Activated CD4-positive, alpha-beta T cell treated with anti-CD3 and anti-CD28 coated beads for 36 hours (primary cell): ENCODE data around the gene RBM3. TPM values are rescaled to one million over a fixed set of nuclear protein-coding genes. Genes with fewer than 3 reads are reported as not detected.
"Not testable (repeated sequence)": the region's sequence is repeated elsewhere in the genome, so short reads cannot be mapped to it uniquely, and the experiment has no call there.

ENCODE experiments used
- ATAC-seq: fragments of 200-7000 bp; cut with Tn5 transposase; one replicate; pipeline ENCODE4 v1.10.0; 2021; ENCODE audit warnings: mild to moderate bottlenecking, moderate library complexity
- CTCF ChIA-PET: fragments of 350-600 bp; sonication (Branson Sonifier 250); formaldehyde crosslinking; loops from one replicate; lab custom pipeline; 2021; ENCODE audit warnings: antibody characterized with exemption; lab: Charles Lee
- POLR2A ChIA-PET: fragments of 350-600 bp; sonication (Branson Sonifier 250); formaldehyde crosslinking; loops from one replicate; lab custom pipeline; 2021; ENCODE audit warnings: antibody characterized with exemption, inconsistent platforms; lab: Charles Lee
- DNase-seq: peaks from one replicate; pipeline ENCODE4 v3.0.0-alpha.2; 2020
- H3K27ac Mint-ChIP-seq: one replicate; pipeline ENCODE4 v1.8.0; 2021; ENCODE audit warnings: mixed read lengths
- H3K27me3 Mint-ChIP-seq: one replicate; pipeline ENCODE4 v1.8.0; 2021; ENCODE audit warnings: mixed read lengths
- H3K36me3 Mint-ChIP-seq: one replicate; pipeline ENCODE4 v1.8.0; 2021; ENCODE audit warnings: low read depth, mixed read lengths
- H3K4me1 Mint-ChIP-seq: one replicate; pipeline ENCODE4 v1.8.0; 2021; ENCODE audit warnings: mixed read lengths
- H3K4me3 Mint-ChIP-seq: one replicate; pipeline ENCODE4 v1.8.0; 2021; ENCODE audit warnings: mild to moderate bottlenecking, moderate library complexity, mixed read lengths
- H3K9me3 Mint-ChIP-seq: one replicate; pipeline ENCODE4 v1.8.0; 2021; ENCODE audit warnings: low read depth, mixed read lengths
- intact Hi-C, 2 experiments: fragments of 100-400 bp; cut with DNase I in 1 of 2; cut with micrococcal nuclease in 1 of 2; formaldehyde crosslinking; loops; one replicate each; pipeline versions ENCODE4 v1.14.2 to v1.15.1; 2022 to 2024; cut with DNase I, micrococcal nuclease
- total RNA-seq, 2 experiments: library from RNA; stranded (reverse); gene quantifications; one replicate each; pipeline ENCODE4 v1.2.3, GENCODE V29; 2021

The RBM3 gene
- 100 to 1,000 TPM; 164 to 202 TPM for total RNA-seq

DNA sequence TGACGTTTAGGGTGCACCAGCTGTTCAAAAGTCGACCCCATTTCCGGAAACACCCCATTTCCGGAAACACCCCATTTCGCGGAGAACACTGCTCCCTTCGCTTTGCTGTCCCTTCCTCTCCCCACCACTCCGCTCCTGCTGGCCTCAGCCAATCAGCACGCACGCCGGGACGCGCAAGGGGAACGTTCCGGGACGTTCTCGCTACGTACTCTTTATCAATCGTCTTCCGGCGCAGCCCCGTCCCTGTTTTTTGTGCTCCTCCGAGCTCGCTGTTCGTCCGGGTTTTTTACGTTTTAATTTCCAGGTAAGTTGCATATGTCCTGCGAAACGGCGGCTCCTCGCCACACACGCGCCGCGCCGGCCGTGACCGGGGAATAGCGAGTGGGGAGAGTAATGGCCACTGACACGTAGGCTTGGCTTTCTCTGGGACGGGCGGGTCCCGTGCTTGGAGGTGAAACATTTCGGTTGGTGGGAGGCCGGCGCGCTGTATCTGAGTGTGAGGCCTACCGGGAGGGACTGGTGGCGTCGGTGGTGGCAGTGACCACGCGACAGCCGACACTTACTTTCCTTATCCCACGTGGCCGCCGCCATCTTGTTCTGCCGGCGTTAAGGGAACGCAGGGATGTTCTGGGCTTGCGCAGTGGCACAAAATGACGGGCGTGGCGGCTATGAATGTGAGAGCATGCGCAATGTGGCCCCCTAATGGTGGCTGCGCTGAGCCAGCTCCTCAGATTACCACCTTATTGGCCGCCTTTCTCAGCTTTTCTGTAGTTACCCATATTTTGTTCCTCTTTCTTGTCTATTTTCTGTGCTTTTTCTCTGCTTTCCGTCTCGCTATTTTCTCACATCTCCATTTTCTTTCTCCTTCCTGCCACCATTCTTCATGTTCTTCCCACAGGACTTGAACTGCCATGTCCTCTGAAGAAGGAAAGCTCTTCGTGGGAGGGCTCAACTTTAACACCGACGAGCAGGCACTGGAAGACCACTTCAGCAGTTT lies at the start of gene RBM3:
TSS of gene RBM3 (plus strand) at position 215 of the 997 bp plus-strand sequence. CDS start at position 912, 697 bp downstream.
- intact Hi-C loops, result loop anchor here (1.0 to 10.0 kb wide), 15 partner anchors 23 to 695 kb away; partner anchors contain the start of genes EBP (in 2 of the 2), FTSJ1 (in 2 of the 2), TBC1D25 (in 2 of the 2) and WDR13 (in 2 of the 2)
- Mint-ChIP-seq H3K4me1 (peaks cover 25% of the 10 kb centered on the region), H3K9me3 (no peaks in the 10 kb centered on the region), H3K4me3 (peak within 1 kb of the TSS; percentile 99), H3K27ac (peak within 1 kb of the TSS; percentile 100), H3K36me3 (peaks cover 39% of the 10 kb centered on the region), H3K27me3 (no peaks in the 10 kb centered on the region)
- POLR2A ChIA-PET, result interaction anchor here (0.6 to 2.3 kb wide), 5 partner anchors 16 to 323 kb away, joined by 3 to 16 read pairs (median 3); partner anchors contain the start of genes PQBP1, TBC1D25 and TIMM17B
- CTCF ChIA-PET, result interaction anchor here (0.6 to 1.7 kb wide), 2 partner anchors 35 to 915 kb away, joined by 3 to 8 read pairs; partner anchors contain the start of genes TBC1D25 and UXT
- peak; percentile 95 for DNase-seq
- ATAC-seq, result peak; percentile 91

DNA sequence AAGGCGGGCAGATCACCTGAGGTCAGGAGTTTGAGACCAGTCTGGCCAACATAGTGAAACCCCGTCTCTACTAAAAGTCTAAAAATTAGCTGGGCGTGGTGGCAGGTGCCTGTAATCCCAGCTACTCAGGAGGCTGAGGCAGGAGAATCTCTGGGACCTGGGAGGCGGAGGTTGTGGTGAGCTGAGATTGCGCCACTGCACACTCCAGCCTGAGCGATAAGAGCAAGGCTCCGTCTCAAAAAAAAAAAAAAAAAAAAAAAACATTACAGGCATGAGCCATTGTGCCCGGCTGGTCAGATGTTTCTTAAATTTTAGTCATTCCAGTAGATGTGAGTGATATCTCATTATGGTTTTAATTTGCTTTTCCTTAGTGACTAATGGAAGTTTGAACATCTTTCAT lies 48.4 kb upstream of the RBM3 start:
- H3K9me3 Mint-ChIP-seq, DNase-seq, CTCF ChIA-PET, H3K4me1 Mint-ChIP-seq, H3K4me3 Mint-ChIP-seq, H3K27me3 Mint-ChIP-seq, intact Hi-C loops, H3K27ac Mint-ChIP-seq, ATAC-seq: not testable (repeated sequence)
- peaks cover 30% of the 10 kb centered on the region for H3K36me3 Mint-ChIP-seq
- POLR2A ChIA-PET, result interaction anchor here (0.6 kb wide), 1 partner anchor 14 kb away, joined by 4 read pairs; the partner anchor contains the start of gene TBC1D25

GRCh38 chrX:48530736-48531135 lies 43.5 kb upstream of the RBM3 start:
- DNase-seq, result no peak
- ATAC-seq, result no peak
- peaks cover 23% of the 10 kb centered on the region for H3K36me3 Mint-ChIP-seq
- POLR2A ChIA-PET, result no interaction called here
- no peak overlapping the region for H3K4me3 Mint-ChIP-seq
- CTCF ChIA-PET, result interaction anchor here (1.1 kb wide), 1 partner anchor 9 kb away, joined by 3 read pairs; no protein-coding TSS in a partner anchor
- H3K4me1 Mint-ChIP-seq, result peaks cover 8% of the 10 kb centered on the region
- no peaks in the 10 kb centered on the region for H3K27me3 Mint-ChIP-seq
- H3K27ac Mint-ChIP-seq, result no peak overlapping the region
- intact Hi-C loops, result no loop called here
- no peaks in the 10 kb centered on the region for H3K9me3 Mint-ChIP-seq

- Mint-ChIP-seq H3K27me3 (no peaks in the 10 kb centered on the region), H3K9me3 (no peaks in the 10 kb centered on the region), H3K4me1 (peaks cover 8% of the 10 kb centered on the region), H3K36me3 (peaks cover 17% of the 10 kb centered on the region), H3K27ac (peak overlapping the region; percentile 84), H3K4me3 (no peak overlapping the region)
- intact Hi-C loops, result no loop called here
- CTCF ChIA-PET, result interaction anchor here (0.6 to 1.1 kb wide), 2 partner anchors 8 to 442 kb away, joined by 3 read pairs; no protein-coding TSS in a partner anchor
- DNase-seq (no peak), ATAC-seq (peak; percentile 85)
- POLR2A ChIA-PET, result interaction anchor here (0.6 kb wide), 1 partner anchor 47 kb away, joined by 7 read pairs; no protein-coding TSS in a partner anchor
Measured at GRCh38 chrX:48531358-48531959, 42.8 kb upstream of the RBM3 start.

- H3K27ac Mint-ChIP-seq, result peak overlapping the region; percentile 84
- H3K27me3 Mint-ChIP-seq, result no peaks in the 10 kb centered on the region
- peaks cover 8% of the 10 kb centered on the region for H3K4me1 Mint-ChIP-seq
- peaks cover 11% of the 10 kb centered on the region for H3K36me3 Mint-ChIP-seq
- ChIA-PET POLR2A (interaction anchor here (0.6 kb wide), 1 partner anchor 46 kb away, joined by 7 read pairs; no protein-coding TSS in a partner anchor), CTCF (no interaction called here)
- ATAC-seq (no peak), DNase-seq (no peak)
- intact Hi-C loops, result no loop called here
- no peak overlapping the region for H3K4me3 Mint-ChIP-seq
- no peaks in the 10 kb centered on the region for H3K9me3 Mint-ChIP-seq
Measured at GRCh38 chrX:48532161-48532560, 42.1 kb upstream of the RBM3 start.

DNA sequence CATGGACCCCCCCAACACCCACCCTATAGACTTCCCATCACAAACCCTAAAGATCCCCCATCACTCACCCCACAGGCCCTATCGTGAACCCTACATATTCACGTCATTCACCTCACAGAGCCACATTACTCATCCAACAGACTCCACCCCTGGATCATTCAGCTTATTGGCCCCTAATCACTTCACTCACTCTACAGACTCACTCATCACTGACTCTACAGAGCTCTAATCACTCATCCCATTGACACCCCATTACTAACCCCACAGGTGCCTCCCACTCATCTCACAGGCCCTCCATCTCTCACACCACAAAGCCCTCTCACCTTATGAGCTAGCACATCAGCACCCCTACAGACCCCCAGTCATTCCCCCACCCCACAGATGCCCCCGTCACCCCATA lies 41.1 kb upstream of the RBM3 start:
- Mint-ChIP-seq H3K27me3 (no peaks in the 10 kb centered on the region), H3K4me3 (no peak overlapping the region), H3K36me3 (peaks cover 9% of the 10 kb centered on the region), H3K4me1 (peaks cover 8% of the 10 kb centered on the region), H3K9me3 (no peaks in the 10 kb centered on the region), H3K27ac (no peak overlapping the region)
- intact Hi-C loops, result no loop called here
- CTCF ChIA-PET, result no interaction called here
- no peak for DNase-seq
- POLR2A ChIA-PET, result interaction anchor here (0.5 kb wide), 1 partner anchor 44 kb away, joined by 3 read pairs; no protein-coding TSS in a partner anchor
- peak; percentile 31 for ATAC-seq

- no peaks in the 10 kb centered on the region for H3K27me3 Mint-ChIP-seq
- peaks cover 15% of the 10 kb centered on the region for H3K4me1 Mint-ChIP-seq
- H3K4me3 Mint-ChIP-seq, result peak overlapping the region; percentile 87
- POLR2A ChIA-PET, result interaction anchor here (0.6 to 1.8 kb wide), 5 partner anchors 17 to 40 kb away, joined by 3 to 16 read pairs (median 5); partner anchors contain the start of genes EBP and RBM3
- no peak for ATAC-seq
- H3K36me3 Mint-ChIP-seq, result peaks cover 14% of the 10 kb centered on the region
- intact Hi-C loops, result loop anchor here (1.0 to 5.0 kb wide), 9 partner anchors 17 to 978 kb away; partner anchors contain the start of genes EBP (in 2 of the 2), FTSJ1 (in 2 of the 2), RBM3 (in 2 of the 2) and ARAF (in 1 of the 2)
- CTCF ChIA-PET, result interaction anchor here (0.6 to 1.9 kb wide), 7 partner anchors 22 to 364 kb away, joined by 3 to 8 read pairs (median 3); partner anchors contain the start of gene RBM3
- H3K9me3 Mint-ChIP-seq, result no peaks in the 10 kb centered on the region
- no peak overlapping the region for H3K27ac Mint-ChIP-seq
- no peak for DNase-seq
Measured at GRCh38 chrX:48538641-48539344, 35.5 kb upstream of the RBM3 start.

DNA sequence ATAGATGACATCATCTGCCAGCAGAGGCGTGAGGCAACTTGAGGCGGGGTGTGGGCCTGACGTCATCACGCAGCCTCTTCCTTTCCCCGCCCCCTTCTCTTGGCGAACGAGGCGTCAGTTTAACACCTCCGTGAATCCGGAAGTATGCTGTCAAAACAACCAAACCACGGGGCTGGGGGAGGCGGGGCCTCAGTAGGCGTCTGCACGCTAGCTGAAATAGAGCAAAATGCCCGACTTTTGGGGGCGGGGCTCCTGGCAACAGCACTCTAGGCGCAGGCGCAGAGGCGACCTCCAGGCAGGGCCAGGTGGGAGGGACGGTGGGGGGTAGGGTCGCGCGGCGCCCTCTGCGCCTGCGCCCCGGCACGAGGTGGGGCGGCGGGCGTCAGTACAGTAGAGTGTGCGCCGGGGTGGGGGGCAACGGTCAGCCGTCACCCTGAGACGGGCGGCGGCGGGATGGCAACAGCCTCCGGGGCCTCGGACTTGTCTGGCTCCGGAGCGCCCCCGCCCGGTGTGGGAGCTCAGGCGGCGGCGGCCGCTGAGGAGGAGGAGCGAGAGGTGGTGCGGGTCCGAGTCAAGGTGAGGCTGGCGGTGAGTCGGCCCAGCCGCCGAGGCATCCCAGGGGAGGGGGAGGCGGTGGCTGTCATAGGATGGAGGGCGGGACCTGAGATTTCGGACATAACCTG lies 34.8 kb upstream of the RBM3 start, which contains the start of gene TBC1D25:
TSS of gene TBC1D25 (plus strand) at position 370 of the 683 bp plus-strand sequence. CDS start at position 454, 84 bp downstream.
- Mint-ChIP-seq H3K27ac (peak within 1 kb of the TSS; percentile 89), H3K4me1 (peaks cover 15% of the 10 kb centered on the region), H3K27me3 (no peaks in the 10 kb centered on the region), H3K36me3 (peaks cover 16% of the 10 kb centered on the region), H3K4me3 (peak within 1 kb of the TSS; percentile 87), H3K9me3 (no peaks in the 10 kb centered on the region)
- ChIA-PET POLR2A (interaction anchor here (0.5 to 1.8 kb wide), 9 partner anchors 13 to 372 kb away, joined by 3 to 16 read pairs (median 3); partner anchors contain the start of genes EBP, RBM3 and SLC35A2), CTCF (interaction anchor here (0.6 to 1.9 kb wide), 7 partner anchors 9 to 189 kb away, joined by 3 to 8 read pairs (median 3); partner anchors contain the start of gene RBM3)
- intact Hi-C loops, result loop anchor here (1.0 to 5.0 kb wide), 9 partner anchors 18 to 979 kb away; partner anchors contain the start of genes EBP (in 2 of the 2), FTSJ1 (in 2 of the 2), RBM3 (in 2 of the 2) and ARAF (in 1 of the 2)
- DNase-seq, result peak; percentile 98
- ATAC-seq, result peak; percentile 80

GRCh38 chrX:48540028-48540375 lies 34.3 kb upstream of the RBM3 start:
- Mint-ChIP-seq H3K36me3 (peaks cover 16% of the 10 kb centered on the region), H3K4me1 (peaks cover 15% of the 10 kb centered on the region), H3K9me3 (no peaks in the 10 kb centered on the region), H3K27me3 (no peaks in the 10 kb centered on the region), H3K27ac (peak overlapping the region; percentile 89), H3K4me3 (peak overlapping the region; percentile 87)
- DNase-seq (peak; percentile 71), ATAC-seq (peak; percentile 74)
- intact Hi-C loops, result no loop called here
- POLR2A ChIA-PET, result interaction anchor here (0.5 to 1.8 kb wide), 9 partner anchors 14 to 379 kb away, joined by 3 to 16 read pairs (median 4); partner anchors contain the start of genes EBP, PIM2, RBM3 and SLC35A2
- CTCF ChIA-PET, result interaction anchor here (0.6 to 1.9 kb wide), 5 partner anchors 9 to 72 kb away, joined by 3 to 8 read pairs (median 5); partner anchors contain the start of gene RBM3
